ENCODE data around the gene ZBTB5. TPM values are rescaled to one million over a fixed set of nuclear protein-coding genes. Genes with fewer than 3 reads are reported as not detected.

ZBTB5 gene
- total and polyA plus RNA-seq, 9 of the 15 experiments (the other 6 are each of a cell fraction or from before 2014, with no cell fraction given), result 2.3 to 43.2 (median 15.5) TPM

DNA sequence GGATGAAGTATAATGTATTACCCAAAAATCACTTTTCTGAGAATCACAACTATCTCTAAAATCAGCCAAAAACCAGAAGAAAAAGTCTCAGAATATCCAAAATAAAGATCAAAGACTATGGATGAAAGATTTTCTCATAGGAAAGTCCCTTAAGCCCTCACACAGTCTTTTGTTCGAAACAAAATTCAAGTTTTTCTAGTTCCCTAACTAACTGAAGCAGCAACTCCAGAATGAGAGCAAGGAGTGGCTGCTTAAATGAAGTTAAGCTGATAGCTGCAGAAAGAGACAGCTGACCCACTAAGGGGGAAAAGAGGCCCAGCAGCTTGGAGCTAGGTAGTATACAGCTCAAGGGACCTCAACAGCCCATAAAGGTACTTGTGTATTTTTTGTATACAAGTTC, 8.4 kb downstream of the ZBTB5 start (continued):
- TF ChIP-seq, protein P1, sequence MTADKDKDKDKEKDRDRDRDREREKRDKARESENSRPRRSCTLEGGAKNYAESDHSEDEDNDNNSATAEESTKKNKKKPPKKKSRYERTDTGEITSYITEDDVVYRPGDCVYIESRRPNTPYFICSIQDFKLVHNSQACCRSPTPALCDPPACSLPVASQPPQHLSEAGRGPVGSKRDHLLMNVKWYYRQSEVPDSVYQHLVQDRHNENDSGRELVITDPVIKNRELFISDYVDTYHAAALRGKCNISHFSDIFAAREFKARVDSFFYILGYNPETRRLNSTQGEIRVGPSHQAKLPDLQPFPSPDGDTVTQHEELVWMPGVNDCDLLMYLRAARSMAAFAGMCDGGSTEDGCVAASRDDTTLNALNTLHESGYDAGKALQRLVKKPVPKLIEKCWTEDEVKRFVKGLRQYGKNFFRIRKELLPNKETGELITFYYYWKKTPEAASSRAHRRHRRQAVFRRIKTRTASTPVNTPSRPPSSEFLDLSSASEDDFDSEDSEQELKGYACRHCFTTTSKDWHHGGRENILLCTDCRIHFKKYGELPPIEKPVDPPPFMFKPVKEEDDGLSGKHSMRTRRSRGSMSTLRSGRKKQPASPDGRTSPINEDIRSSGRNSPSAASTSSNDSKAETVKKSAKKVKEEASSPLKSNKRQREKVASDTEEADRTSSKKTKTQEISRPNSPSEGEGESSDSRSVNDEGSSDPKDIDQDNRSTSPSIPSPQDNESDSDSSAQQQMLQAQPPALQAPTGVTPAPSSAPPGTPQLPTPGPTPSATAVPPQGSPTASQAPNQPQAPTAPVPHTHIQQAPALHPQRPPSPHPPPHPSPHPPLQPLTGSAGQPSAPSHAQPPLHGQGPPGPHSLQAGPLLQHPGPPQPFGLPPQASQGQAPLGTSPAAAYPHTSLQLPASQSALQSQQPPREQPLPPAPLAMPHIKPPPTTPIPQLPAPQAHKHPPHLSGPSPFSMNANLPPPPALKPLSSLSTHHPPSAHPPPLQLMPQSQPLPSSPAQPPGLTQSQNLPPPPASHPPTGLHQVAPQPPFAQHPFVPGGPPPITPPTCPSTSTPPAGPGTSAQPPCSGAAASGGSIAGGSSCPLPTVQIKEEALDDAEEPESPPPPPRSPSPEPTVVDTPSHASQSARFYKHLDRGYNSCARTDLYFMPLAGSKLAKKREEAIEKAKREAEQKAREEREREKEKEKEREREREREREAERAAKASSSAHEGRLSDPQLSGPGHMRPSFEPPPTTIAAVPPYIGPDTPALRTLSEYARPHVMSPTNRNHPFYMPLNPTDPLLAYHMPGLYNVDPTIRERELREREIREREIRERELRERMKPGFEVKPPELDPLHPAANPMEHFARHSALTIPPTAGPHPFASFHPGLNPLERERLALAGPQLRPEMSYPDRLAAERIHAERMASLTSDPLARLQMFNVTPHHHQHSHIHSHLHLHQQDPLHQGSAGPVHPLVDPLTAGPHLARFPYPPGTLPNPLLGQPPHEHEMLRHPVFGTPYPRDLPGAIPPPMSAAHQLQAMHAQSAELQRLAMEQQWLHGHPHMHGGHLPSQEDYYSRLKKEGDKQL (CRISPR knock-in tag; IDR thresholded peaks at IDR 0.05; ENCODE audit: borderline replicate concordance), result no peak
- TF ChIP-seq MAFF (IDR thresholded peaks at IDR 0.05; ENCODE audit: low read length) (no peak), ZNF253 (CRISPR knock-in tag; conservative IDR thresholded peaks at IDR 0.05) (no peak), SAFB (IDR thresholded peaks at IDR 0.05; ENCODE audit: borderline replicate concordance, low read depth, low read length) (no peak), SMAD1 (IDR thresholded peaks at IDR 0.05; ENCODE audit: low read depth, low read length, partially characterized antibody) (no peak), NFRKB (IDR thresholded peaks at IDR 0.05; ENCODE audit: low read depth) (no peak), NBN (IDR thresholded peaks at IDR 0.05; ENCODE audit: low read depth) (no peak)
- TF ChIP-seq, protein P2, sequence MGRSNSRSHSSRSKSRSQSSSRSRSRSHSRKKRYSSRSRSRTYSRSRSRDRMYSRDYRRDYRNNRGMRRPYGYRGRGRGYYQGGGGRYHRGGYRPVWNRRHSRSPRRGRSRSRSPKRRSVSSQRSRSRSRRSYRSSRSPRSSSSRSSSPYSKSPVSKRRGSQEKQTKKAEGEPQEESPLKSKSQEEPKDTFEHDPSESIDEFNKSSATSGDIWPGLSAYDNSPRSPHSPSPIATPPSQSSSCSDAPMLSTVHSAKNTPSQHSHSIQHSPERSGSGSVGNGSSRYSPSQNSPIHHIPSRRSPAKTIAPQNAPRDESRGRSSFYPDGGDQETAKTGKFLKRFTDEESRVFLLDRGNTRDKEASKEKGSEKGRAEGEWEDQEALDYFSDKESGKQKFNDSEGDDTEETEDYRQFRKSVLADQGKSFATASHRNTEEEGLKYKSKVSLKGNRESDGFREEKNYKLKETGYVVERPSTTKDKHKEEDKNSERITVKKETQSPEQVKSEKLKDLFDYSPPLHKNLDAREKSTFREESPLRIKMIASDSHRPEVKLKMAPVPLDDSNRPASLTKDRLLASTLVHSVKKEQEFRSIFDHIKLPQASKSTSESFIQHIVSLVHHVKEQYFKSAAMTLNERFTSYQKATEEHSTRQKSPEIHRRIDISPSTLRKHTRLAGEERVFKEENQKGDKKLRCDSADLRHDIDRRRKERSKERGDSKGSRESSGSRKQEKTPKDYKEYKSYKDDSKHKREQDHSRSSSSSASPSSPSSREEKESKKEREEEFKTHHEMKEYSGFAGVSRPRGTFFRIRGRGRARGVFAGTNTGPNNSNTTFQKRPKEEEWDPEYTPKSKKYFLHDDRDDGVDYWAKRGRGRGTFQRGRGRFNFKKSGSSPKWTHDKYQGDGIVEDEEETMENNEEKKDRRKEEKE (IDR thresholded peaks at IDR 0.05; ENCODE audit: borderline replicate concordance in 1 of 2, control insufficient read depth in 1 of 2, low read depth in 2 of 2, low read length in 1 of 2), result no peak

Measured in K562 (cell line).